Peyer's patch (tissue), 4 donors: ENCODE measurements around the gene ELOVL7.

Source experiments
- POLR2A ChIP-seq, 2 donors: fragments of 450-650 bp; IDR thresholded peaks; one replicate each; pipeline ENCODE4 v1.5.1; 2017; ENCODE audit warnings: antibody characterized with exemption in 2 of 2, mild to moderate bottlenecking in 2 of 2, moderate library complexity in 2 of 2
- TF ChIP-seq, protein P1 (sequence below), 6 experiments: fragments of 450-650 bp in 4 of 6; fragments of 200-600 bp in 2 of 6; sonication (generic) in 1 of 6; IDR thresholded peaks; one replicate each; pipeline ENCODE4 v1.5.1; 2017 to 2019; ENCODE audit warnings: antibody characterized with exemption in 6 of 6, mild to moderate bottlenecking in 3 of 6, moderate library complexity in 1 of 6

DNA sequence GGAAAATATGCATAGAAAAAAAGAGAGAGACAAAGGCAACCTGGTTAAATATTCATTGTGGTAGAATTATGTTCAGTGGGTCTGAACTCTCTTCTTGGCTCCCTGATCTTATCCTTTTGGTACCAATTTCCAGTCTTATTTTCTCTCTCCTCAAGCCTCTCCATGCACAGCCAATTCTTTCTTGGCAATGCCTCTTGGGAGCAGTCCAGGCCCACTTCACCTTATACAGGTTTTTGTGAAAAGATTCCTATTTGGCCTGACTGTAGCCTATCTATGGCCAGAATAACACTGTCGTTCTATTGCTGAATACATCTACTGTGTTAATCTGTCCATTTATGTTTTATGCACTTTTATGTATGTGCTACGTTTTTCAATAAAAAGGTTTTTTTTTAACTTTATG, 2.7 kb downstream of the ELOVL7 start:
- TF ChIP-seq, protein P1, sequence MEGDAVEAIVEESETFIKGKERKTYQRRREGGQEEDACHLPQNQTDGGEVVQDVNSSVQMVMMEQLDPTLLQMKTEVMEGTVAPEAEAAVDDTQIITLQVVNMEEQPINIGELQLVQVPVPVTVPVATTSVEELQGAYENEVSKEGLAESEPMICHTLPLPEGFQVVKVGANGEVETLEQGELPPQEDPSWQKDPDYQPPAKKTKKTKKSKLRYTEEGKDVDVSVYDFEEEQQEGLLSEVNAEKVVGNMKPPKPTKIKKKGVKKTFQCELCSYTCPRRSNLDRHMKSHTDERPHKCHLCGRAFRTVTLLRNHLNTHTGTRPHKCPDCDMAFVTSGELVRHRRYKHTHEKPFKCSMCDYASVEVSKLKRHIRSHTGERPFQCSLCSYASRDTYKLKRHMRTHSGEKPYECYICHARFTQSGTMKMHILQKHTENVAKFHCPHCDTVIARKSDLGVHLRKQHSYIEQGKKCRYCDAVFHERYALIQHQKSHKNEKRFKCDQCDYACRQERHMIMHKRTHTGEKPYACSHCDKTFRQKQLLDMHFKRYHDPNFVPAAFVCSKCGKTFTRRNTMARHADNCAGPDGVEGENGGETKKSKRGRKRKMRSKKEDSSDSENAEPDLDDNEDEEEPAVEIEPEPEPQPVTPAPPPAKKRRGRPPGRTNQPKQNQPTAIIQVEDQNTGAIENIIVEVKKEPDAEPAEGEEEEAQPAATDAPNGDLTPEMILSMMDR (IDR thresholded peaks at IDR 0.05): no peak
- TF ChIP-seq POLR2A (IDR thresholded peaks at IDR 0.05): no peak
